Hematopoietic multipotent progenitor cell treated with erythropoietin and hydrocortisone succinate and interleukin-3 and kit ligand, for 4 days (in vitro differentiated cells): ENCODE measurements around the gene OR10A5.
"Not testable (repeated sequence)": the region's sequence is repeated elsewhere in the genome, so short reads cannot be mapped to it uniquely, and the experiment has no call there.

Source experiments
- DNase-seq: peaks from one replicate; pipeline ENCODE4 v3.0.0-alpha.2; 2015

OR10A5 gene

DNA sequence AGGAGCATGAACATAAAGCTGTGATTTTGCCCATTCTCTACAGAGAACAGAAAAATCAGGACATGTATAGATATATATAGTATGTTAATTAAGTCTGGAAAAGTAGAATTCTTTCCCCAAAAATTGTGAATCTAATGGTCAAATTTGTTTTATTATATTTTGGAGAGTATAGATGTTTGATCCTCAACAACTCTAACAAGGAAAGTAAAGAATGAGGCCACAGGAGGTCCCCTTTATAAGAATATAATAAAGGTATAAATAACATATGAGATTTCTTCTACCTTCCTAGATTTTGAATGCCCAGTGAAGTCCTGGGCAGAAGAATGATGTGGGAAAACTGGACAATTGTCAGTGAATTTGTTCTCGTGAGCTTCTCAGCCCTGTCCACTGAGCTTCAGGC, 30.8 kb downstream of the OR10A5 start, which contains the start of gene OR10A4:
Gene OR10A4 (plus strand): TSS at position 301 of the 400 bp plus-strand sequence. CDS start 23 bp downstream, at position 324.
- no peak for DNase-seq

DNA sequence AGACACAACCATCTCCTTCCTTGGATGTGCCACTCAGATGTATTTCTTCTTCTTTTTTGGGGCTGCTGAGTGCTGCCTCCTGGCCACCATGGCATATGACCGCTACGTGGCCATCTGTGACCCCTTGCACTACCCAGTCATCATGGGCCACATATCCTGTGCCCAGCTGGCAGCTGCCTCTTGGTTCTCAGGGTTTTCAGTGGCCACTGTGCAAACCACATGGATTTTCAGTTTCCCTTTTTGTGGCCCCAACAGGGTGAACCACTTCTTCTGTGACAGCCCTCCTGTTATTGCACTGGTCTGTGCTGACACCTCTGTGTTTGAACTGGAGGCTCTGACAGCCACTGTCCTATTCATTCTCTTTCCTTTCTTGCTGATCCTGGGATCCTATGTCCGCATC, 31.4 kb downstream of the OR10A5 start:
- DNase-seq, result no peak

DNA sequence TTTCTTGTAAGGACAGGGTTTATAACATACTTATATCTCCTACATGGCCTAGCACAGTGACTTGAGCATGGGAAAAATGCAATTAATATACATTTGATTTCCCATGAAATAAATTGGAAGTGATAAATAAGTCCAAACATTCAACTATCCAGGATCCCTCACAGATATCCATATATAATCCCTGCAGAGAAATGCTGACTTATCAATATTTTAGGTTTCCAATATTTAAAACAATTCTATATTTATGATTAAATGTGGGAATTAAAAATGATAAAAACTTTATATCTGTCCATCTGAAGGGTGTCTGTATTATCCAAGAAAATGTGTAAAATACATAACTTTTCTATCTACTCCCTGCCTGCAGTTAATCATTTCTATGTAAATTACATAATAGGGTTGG, 37.3 kb downstream of the OR10A5 start:
- no peak for DNase-seq

DNA sequence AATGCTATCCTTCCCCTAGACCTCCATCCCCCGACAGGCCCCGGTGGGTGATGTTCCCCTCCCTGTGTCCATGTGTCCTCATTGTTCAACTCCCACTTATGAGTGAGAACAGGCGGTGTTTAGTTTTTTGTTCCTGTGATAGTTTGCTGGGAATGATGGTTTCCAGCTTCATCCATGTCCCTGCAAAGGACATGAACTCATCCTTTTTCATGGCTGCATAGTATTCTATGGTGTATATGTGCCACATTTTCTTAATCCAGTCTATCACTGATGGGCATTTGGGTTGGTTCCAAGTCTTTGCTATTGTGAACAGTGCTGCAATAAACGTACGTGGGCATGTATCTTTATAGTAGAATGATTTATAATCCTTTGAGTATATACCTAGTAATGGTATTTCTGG, 42.2 kb downstream of the OR10A5 start:
- DNase-seq, result not testable (repeated sequence)

DNA sequence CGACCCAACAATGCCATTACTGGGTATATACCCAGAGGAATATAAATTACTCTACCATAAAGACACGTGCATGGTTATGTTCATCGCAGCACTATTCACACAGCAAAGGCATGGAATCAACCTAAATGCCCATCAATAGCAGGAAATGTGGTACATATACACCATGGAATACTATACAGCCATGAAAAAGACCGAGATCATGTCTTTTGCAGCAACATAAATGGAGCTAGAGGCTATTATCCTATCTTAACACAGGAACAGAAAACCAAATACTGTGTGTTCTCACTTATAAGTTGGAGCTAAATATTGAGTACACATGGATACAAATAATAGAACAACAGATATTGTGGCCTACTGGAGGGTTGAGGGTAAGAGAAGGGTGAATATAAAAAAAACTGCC, 43.3 kb downstream of the OR10A5 start:
- DNase-seq, result no peak

DNA sequence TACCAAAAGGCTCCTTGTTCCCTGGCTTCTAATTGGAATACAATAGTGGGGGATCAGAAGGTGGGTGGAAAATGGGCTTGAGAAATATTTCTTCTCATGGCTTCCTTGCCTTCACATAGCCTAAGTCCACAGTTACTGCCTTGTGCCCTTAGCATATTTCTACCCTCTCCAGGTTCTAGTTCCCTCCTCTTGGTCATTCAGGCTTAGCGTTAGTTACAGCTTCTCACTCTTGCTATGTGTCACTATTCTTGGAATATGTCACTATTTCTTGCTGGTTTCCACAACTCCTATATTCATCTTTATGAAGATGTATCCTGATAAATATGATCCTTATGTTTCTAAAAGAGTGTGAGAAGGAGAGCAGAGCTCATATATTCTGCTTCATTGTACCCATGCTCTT, 44.4 kb downstream of the OR10A5 start:
- DNase-seq, result no peak

DNA sequence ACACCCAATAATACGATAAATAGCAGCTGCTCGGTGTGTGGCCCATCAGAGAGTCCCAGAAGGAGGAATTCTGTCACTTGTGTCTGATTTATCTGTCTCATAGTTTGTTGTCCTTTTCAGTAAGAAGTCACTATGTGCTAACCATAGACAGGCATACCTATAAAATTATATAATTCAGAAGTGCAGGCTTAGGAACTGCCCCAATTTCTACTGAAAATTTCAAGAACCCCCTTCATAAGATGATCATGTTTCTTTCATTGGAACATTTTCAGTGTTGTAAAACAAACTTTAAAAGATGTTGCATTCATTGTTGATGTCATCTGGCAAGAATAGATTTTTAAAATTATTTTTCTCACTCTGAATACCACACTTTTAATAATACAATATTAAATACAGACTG, 46.9 kb downstream of the OR10A5 start, which contains the start of gene OR2D2:
Gene OR2D2 (minus strand): TSS at position 101 of the 400 bp plus-strand sequence. CDS start 0 bp downstream, at position 101.
- no peak for DNase-seq

DNA sequence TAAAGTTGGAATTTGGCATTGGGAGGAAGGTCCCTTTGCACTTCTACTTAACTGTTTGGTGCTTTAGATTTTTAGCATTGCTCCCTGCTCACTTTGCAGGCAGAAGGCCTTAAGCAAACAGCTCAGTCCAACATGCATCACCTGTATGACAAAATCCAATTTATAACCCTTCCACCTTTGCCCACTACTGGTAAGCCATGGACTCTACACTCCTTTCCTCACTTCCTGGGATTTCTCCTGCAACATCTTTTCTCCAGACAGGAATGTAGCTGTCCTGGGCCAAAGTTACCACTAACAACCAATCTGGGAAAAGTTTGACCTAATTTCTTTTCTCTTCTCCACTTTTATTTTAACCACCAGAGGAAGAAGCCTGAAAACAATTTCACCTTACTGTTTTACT, 48.6 kb downstream of the OR10A5 start:
- DNase-seq, result no peak

DNA sequence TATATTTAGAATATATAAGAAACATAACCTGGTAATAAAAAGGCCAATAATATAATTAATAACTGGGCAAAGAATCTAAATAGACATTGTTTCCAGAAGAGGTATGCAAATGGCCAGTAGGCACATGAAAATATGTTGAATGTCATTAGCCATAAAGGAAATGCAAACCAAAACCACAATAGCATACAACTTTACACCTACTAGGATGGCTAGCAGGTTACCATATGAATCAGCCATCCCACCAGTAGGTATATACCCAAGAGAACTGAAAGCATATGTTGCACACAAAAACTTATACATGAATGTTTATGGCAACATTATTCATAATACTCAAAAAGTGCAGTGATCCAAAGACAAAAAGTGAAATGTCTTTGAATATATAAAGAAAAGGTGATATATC, 49.5 kb downstream of the OR10A5 start:
- no peak for DNase-seq
